Neutrophil (primary cell): ENCODE results near the gene ANKFY1.

Source experiments
- H3K27ac ChIP-seq: fragments of 200-600 bp; sonication (generic); 2 replicates; pipeline ENCODE4 v1.5.1; 2016; ENCODE audit warnings: mild to moderate bottlenecking, moderate library complexity
- H3K27me3 ChIP-seq: fragments of 200-600 bp; sonication (generic); 2 replicates; pipeline ENCODE4 v1.6.0; 2016; ENCODE audit warnings: mild to moderate bottlenecking
- H3K36me3 ChIP-seq: fragments of 200-600 bp; sonication (generic); 2 replicates; pipeline ENCODE4 v1.5.1; 2017
- H3K4me1 ChIP-seq, 2 experiments: fragments of 200-600 bp in 1 of 2; sonication (generic) in 1 of 2; 1 replicate in 1 of 2; 2 replicates in 1 of 2; pipeline versions ENCODE4 v1.5.1 to v1.6.1; 2013 to 2016; ENCODE audit warnings: low read depth in 1 of 2, low read length in 1 of 2, mild to moderate bottlenecking in 1 of 2, moderate library complexity in 1 of 2; ENCODE audit not compliant: control insufficient read depth in 1 of 2, insufficient read depth in 1 of 2
- H3K4me3 ChIP-seq, 2 experiments: fragments of 200-600 bp in 1 of 2; sonication (generic) in 1 of 2; 1 replicate in 1 of 2; 2 replicates in 1 of 2; pipeline ENCODE4 v1.5.1; 2013 to 2016; ENCODE audit warnings: low read depth in 1 of 2, low read length in 1 of 2, mild to moderate bottlenecking in 1 of 2, moderate library complexity in 1 of 2
- H3K9me3 ChIP-seq: fragments of 200-600 bp; sonication (generic); 2 replicates; pipeline ENCODE4 v1.5.1; 2016
- TF ChIP-seq, protein P1 (sequence below): fragments of 200-600 bp; sonication (generic); IDR thresholded peaks from 2 replicates; pipeline ENCODE4 v1.5.1; 2016; ENCODE audit warnings: antibody characterized with exemption

Gene ANKFY1

DNA sequence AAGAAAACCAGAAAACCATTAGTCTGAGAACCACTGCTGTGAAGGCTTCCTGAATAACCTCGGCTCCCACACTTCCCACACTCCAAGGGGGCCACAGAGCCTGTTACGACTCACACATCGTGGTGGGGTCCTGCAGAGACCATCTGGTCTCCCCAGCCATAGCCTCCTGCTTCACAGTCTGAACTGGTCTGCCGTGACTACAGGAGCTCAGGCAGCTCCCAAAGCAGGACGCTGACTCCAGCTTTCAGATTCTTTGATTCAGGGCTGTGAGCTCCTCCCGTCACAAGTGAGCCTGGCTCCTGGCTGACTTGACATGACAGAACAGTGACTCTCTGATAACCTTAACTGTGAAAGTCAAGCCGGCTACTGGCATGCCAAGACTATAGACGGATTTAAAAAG lies 83.0 kb downstream of the ANKFY1 start:
- peaks cover 81% of the 10 kb centered on the region for H3K36me3 ChIP-seq
- no peak overlapping the region for H3K4me3 ChIP-seq
- peaks cover 31 to 39% of the 10 kb centered on the region in 2 experiments for H3K4me1 ChIP-seq
- no peaks in the 10 kb centered on the region for H3K9me3 ChIP-seq
- TF ChIP-seq, protein P1, sequence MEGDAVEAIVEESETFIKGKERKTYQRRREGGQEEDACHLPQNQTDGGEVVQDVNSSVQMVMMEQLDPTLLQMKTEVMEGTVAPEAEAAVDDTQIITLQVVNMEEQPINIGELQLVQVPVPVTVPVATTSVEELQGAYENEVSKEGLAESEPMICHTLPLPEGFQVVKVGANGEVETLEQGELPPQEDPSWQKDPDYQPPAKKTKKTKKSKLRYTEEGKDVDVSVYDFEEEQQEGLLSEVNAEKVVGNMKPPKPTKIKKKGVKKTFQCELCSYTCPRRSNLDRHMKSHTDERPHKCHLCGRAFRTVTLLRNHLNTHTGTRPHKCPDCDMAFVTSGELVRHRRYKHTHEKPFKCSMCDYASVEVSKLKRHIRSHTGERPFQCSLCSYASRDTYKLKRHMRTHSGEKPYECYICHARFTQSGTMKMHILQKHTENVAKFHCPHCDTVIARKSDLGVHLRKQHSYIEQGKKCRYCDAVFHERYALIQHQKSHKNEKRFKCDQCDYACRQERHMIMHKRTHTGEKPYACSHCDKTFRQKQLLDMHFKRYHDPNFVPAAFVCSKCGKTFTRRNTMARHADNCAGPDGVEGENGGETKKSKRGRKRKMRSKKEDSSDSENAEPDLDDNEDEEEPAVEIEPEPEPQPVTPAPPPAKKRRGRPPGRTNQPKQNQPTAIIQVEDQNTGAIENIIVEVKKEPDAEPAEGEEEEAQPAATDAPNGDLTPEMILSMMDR, result no peak
- no peak overlapping the region for H3K27ac ChIP-seq
- H3K27me3 ChIP-seq, result no peaks in the 10 kb centered on the region

DNA sequence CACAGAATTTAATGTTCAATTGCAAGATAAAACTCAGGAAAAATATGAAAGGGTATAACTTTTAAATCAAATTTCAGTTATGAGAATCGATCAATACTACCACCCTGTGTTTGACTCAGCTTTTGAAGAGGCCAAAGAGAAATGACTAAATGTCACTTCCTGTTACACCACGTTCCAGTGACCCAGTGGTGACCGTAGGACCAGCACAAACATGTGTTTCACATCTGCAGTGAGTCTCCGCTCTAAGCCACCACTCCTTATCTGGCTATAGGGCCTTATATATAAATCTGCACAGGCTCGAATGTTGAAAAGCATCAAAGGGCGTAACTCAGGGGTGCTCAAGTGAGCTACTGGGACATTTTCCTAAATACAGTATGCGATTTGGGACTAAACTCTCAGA lies 84.7 kb downstream of the ANKFY1 start:
- no peak overlapping the region for H3K4me3 ChIP-seq

DNA sequence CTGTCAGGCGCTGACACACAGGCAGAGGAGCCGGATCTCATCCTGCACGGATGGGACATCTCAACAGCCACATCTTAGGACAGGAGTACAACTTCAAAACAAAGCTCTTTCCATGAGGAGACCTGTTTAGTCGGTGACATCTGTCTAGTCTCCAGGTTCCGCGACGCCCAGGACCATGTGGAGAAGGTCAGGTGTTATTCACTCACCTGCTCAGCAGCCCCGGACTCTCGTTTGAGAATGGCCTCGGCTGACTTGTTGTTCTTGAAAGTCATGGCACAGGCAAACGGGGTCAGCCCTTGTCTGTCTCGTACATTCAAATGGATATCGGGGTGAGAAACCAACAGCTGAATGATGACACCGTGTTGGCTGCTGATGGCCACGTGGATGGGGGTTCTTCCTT lies 85.1 kb downstream of the ANKFY1 start:
- H3K4me3 ChIP-seq, result no peak overlapping the region
- TF ChIP-seq, protein P1, result no peak
- peak overlapping the region; percentile 88 for H3K27ac ChIP-seq

More for the DNA sequence above, 84.7 kb downstream of the ANKFY1 start:
- Histone ChIP-seq H3K9me3 (no peaks in the 10 kb centered on the region), H3K4me1 (peaks cover 31 to 39% of the 10 kb centered on the region in 2 experiments), H3K27ac (peak overlapping the region; percentile 88), H3K36me3 (peaks cover 84% of the 10 kb centered on the region), H3K27me3 (no peaks in the 10 kb centered on the region)
- TF ChIP-seq, protein P1, result no peak

DNA sequence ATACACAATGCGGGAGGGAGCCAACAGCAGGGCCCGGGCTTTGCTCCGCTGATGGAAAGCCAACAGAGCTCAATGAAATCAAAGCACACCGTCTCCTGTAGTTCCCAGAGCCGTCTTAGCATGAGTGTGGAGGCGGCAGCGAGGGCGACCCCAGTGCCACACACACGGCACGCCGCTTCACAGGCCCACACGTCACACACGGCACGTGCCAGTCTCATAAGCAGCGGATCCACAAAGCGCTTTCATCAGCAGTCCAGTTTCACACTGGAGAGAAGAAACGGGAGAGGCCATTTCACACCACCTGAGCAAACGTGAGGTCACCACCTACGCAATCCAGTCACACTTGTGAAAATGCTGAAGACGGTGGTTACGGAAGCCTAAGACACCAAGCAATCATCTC lies 86.0 kb downstream of the ANKFY1 start:
- Histone ChIP-seq H3K9me3 (no peaks in the 10 kb centered on the region), H3K27ac (peak overlapping the region; percentile 88), H3K36me3 (peaks cover 84% of the 10 kb centered on the region), H3K4me3 (peak overlapping the region in 1 of 2 experiments; percentile 2), H3K27me3 (no peaks in the 10 kb centered on the region), H3K4me1 (peaks cover 31 to 39% of the 10 kb centered on the region in 2 experiments)
- TF ChIP-seq, protein P1, result no peak

More for the DNA sequence above, 85.1 kb downstream of the ANKFY1 start:
- Histone ChIP-seq H3K4me1 (peaks cover 31 to 39% of the 10 kb centered on the region in 2 experiments), H3K9me3 (no peaks in the 10 kb centered on the region), H3K27me3 (no peaks in the 10 kb centered on the region), H3K36me3 (peaks cover 84% of the 10 kb centered on the region)

DNA sequence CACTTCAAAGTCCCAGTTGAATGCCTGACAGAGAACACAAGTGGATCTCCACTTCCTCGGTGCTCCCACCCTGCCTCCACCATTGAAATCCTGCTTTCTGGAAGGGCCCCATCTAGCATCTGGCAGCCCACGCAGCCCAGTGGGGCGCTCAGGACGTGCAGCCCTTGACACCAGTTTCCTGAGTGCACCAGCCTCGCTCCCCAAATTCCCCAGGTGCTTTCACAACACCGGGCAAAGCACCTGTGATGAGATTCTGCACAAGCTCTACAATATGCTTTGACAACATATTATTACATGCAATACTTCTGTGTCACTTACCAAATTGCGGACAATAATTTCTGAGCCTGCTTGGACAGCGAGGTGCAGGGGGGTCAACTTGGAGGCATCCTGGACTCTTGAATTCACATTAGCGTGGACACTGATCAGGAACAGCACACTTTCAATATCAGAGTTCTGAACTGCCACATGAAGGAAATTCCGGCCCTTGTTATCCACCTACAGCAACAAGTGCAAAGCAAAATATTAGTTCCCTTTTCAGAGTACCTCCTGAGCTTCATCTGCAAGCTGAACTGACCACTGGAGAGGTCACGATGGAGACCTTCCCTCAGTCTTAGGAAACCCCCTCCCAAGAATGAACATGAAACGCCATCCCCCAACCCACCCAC lies 86.8 kb downstream of the ANKFY1 start:
- Histone ChIP-seq H3K9me3 (no peaks in the 10 kb centered on the region), H3K4me3 (peak overlapping the region in 1 of 2 experiments; percentile 2), H3K36me3 (peaks cover 84% of the 10 kb centered on the region), H3K27ac (peak overlapping the region; percentile 88), H3K27me3 (no peaks in the 10 kb centered on the region), H3K4me1 (peaks cover 31 to 39% of the 10 kb centered on the region in 2 experiments)
- TF ChIP-seq, protein P1, result no peak
